HepG2 (cell line): ENCODE data around the gene GSDME. TPM values are rescaled to one million over a fixed set of nuclear protein-coding genes. Genes with fewer than 3 reads are reported as not detected.

Experiments
- ATAC-seq: fragments of 200-7000 bp; cut with Tn5 transposase; 3 replicates; pipeline ENCODE4 v1.9.1; 2020; ENCODE audit warnings: mild to moderate bottlenecking, moderate library complexity
- BruUV-seq: library from RNA; stranded (reverse); fragments of 400-500 nt; replicated peaks from 2 replicates; lab custom pipeline; 2021; lab: Mats Ljungman, UMichigan
- CTCF ChIA-PET: fragments of 300-600 bp; formaldehyde crosslinking; extraction: SDS; loops from one replicate; lab custom pipeline; 2021; ENCODE audit warnings: low total read pairs, inconsistent platforms, low intra/inter-chr PET ratio; lab: Yijun Ruan, JAX
- POLR2A ChIA-PET: fragments of 350-600 bp; sonication (Branson Sonifier 250); formaldehyde crosslinking; loops from one replicate; lab custom pipeline; 2020; ENCODE audit warnings: antibody characterized with exemption, inconsistent platforms; lab: Yijun Ruan, JAX
- DNase-seq: peaks from one replicate; pipeline ENCODE4 v3.0.0-alpha.2; 2015; ENCODE audit warnings: low spot score
- FAIRE-seq: peaks from 3 replicates; lab custom pipeline; 2011; peaks lifted over from hg19 to GRCh38; lab: Jason Lieb, UNC
- H2AFZ ChIP-seq: one replicate; pipeline ENCODE4 v1.6.1; 2011; ENCODE audit warnings: low read length, inconsistent platforms
- H3K27ac ChIP-seq: fragments of 300-600 bp; 3 replicates; pipeline ENCODE4 v1.8.0; 2011; ENCODE audit warnings: mixed run types, mild to moderate bottlenecking, mixed read lengths, low read length, inconsistent platforms; ENCODE audit not compliant: insufficient read depth; ENCODE audit errors: extremely low read length
- H3K27me3 ChIP-seq, 2 experiments: fragments of 200-600 bp in 1 of 2; 2 replicates in 1 of 2; 3 replicates in 1 of 2; pipeline versions ENCODE4 v1.6.0 to v1.8.0; 2011; ENCODE audit warnings: low read length in 2 of 2, mild to moderate bottlenecking in 2 of 2, moderate library complexity in 2 of 2, inconsistent platforms in 1 of 2; ENCODE audit not compliant: insufficient read depth in 2 of 2, control insufficient read depth in 1 of 2
- H3K36me3 ChIP-seq, 2 experiments: fragments of 200-600 bp in 1 of 2; replicated peaks in 1 of 2; 2 replicates in 1 of 2; 3 replicates in 1 of 2; pipeline versions ENCODE4 v1.5.1 to v1.8.0; 2011; ENCODE audit warnings: low read length in 2 of 2, inconsistent platforms in 1 of 2; ENCODE audit not compliant: insufficient read depth in 2 of 2, control insufficient read depth in 1 of 2
- H3K4me1 ChIP-seq: 2 replicates; pipeline ENCODE4 v1.5.1; 2012; ENCODE audit warnings: low read length, inconsistent platforms; ENCODE audit not compliant: insufficient read depth
- H3K4me2 ChIP-seq: 2 replicates; pipeline ENCODE4 v1.6.0; 2011; ENCODE audit warnings: low read depth, low read length, inconsistent platforms
- H3K4me3 ChIP-seq, 3 experiments: fragments of 200-600 bp in 1 of 3; sonication (generic), shearing (Covaris generic) in 1 of 3; replicated peaks in 1 of 3; 2 replicates each; pipeline ENCODE4 v1.5.1; 2011 to 2016; ENCODE audit warnings: low read length in 3 of 3, inconsistent platforms in 2 of 3, low read depth in 2 of 3, mild to moderate bottlenecking in 2 of 3, control low read depth in 1 of 3, mixed read lengths in 1 of 3; ENCODE audit not compliant: insufficient read depth in 1 of 3
- H3K79me2 ChIP-seq: one replicate; pipeline ENCODE4 v1.6.1; 2011; ENCODE audit warnings: low read length, inconsistent platforms; ENCODE audit not compliant: insufficient read depth
- H3K9ac ChIP-seq: 2 replicates; pipeline ENCODE4 v1.6.0; 2011; ENCODE audit warnings: mild to moderate bottlenecking, low read depth, low read length, inconsistent platforms; ENCODE audit not compliant: insufficient read depth
- H3K9me3 ChIP-seq: 2 replicates; pipeline ENCODE4 v1.5.1; 2012; ENCODE audit warnings: mild to moderate bottlenecking, low read length
- H4K20me1 ChIP-seq: 2 replicates; pipeline ENCODE4 v1.6.0; 2011; ENCODE audit warnings: inconsistent platforms, mild to moderate bottlenecking, low read length, moderate library complexity; ENCODE audit not compliant: insufficient read depth
- ATAD3A ChIP-seq: sonication (generic); formaldehyde crosslinking; IDR thresholded peaks from 2 replicates; pipeline ENCODE4 v1.4.0; 2020; ENCODE audit warnings: missing genetic modification reagents
- ATF5 ChIP-seq: sonication (generic); formaldehyde crosslinking; IDR thresholded peaks from 2 replicates; pipeline ENCODE4 v1.4.0; 2020; ENCODE audit warnings: mild to moderate bottlenecking, low read depth, missing genetic modification reagents
- BHLHE40 ChIP-seq: IDR thresholded peaks from 2 replicates; pipeline ENCODE4 v1.6.1; 2011; ENCODE audit warnings: low read length, improper control_type of control experiment
- HMGXB4 ChIP-seq, 2 experiments: sonication (generic) in 1 of 2; formaldehyde crosslinking in 1 of 2; IDR thresholded peaks; 2 replicates each; pipeline versions ENCODE4 v1.4.0 to v1.6.1; 2018 to 2020; ENCODE audit warnings: missing genetic modification reagents in 2 of 2, borderline replicate concordance in 1 of 2, low read depth in 1 of 2, mild to moderate bottlenecking in 1 of 2, missing biosample characterization in 1 of 2
- KDM6A ChIP-seq: IDR thresholded peaks from 2 replicates; pipeline ENCODE4 v1.6.1; 2016; ENCODE audit warnings: low read depth
- PAX8 ChIP-seq: sonication (generic); formaldehyde crosslinking; IDR thresholded peaks from 2 replicates; pipeline ENCODE4 v1.8.0; 2022; ENCODE audit warnings: mild to moderate bottlenecking, missing genetic modification reagents, borderline replicate concordance
- PHF21A ChIP-seq: sonication (generic); formaldehyde crosslinking; IDR thresholded peaks from 2 replicates; pipeline ENCODE4 v1.5.0; 2020; ENCODE audit warnings: mild to moderate bottlenecking, missing genetic modification reagents
- SMARCE1 ChIP-seq: fragments of 450-650 bp; IDR thresholded peaks from 2 replicates; pipeline ENCODE4 v1.6.1; 2017; ENCODE audit warnings: borderline replicate concordance
- SPEN ChIP-seq: sonication (generic); formaldehyde crosslinking; IDR thresholded peaks from 2 replicates; pipeline ENCODE4 v1.5.1; 2020; ENCODE audit warnings: low read depth, mild to moderate bottlenecking, missing genetic modification reagents
- TAF15 ChIP-seq: fragments of 200-400 bp; formaldehyde crosslinking; IDR thresholded peaks from one replicate; pipeline ENCODE4 v1.6.1; 2018; ENCODE audit warnings: mild to moderate bottlenecking, low read depth, low read length; ENCODE audit not compliant: poor library complexity, severe bottlenecking
- THAP9 ChIP-seq: sonication (generic); formaldehyde crosslinking; IDR thresholded peaks from 2 replicates; pipeline ENCODE4; 2020; ENCODE audit warnings: missing genetic modification reagents, mild to moderate bottlenecking, borderline replicate concordance
- ZFP36L1 ChIP-seq: sonication (generic); formaldehyde crosslinking; IDR thresholded peaks from 2 replicates; pipeline ENCODE4 v1.8.0; 2022; ENCODE audit warnings: mild to moderate bottlenecking, missing genetic modification reagents, moderate library complexity
- ZNF274 ChIP-seq: sonication (generic); formaldehyde crosslinking; IDR thresholded peaks from 2 replicates; pipeline ENCODE4 v1.5.1; 2020; ENCODE audit warnings: mild to moderate bottlenecking, missing genetic modification reagents
- ZNF431 ChIP-seq: sonication (generic); formaldehyde crosslinking; IDR thresholded peaks from 2 replicates; pipeline ENCODE4 v1.9.0; 2022; ENCODE audit warnings: missing genetic modification reagents, low read depth, mild to moderate bottlenecking, borderline replicate concordance
- WGBS: methylation state at CpG from one replicate; pipeline ENCODE4 v1.1.6; 2017; ENCODE audit warnings: low lambda C conversion rate; 5-methylcytosine and 5-hydroxymethylcytosine counted together
- in situ Hi-C: cut with HindIII; loops from 2 replicates; pipeline ENCODE4 v1.10.0; 2017; ENCODE audit warnings: low pct_unique_long_range_greater_than_20kb; ENCODE audit not compliant: extremely low pct_ligation_motif_present
- intact Hi-C: fragments of 100-400 bp; cut with micrococcal nuclease; formaldehyde crosslinking; loops from one replicate; pipeline ENCODE4 v1.10.0; 2022; ENCODE audit not compliant: unreplicated experiment
- polyA plus RNA-seq, 8 experiments: library from polyadenylated mRNA; depleted of rRNA in 3 of 8; stranded (reverse) in 7 of 8; unstranded in 1 of 8; fragments of >200 nt; fragmentation: Illumina TruSeq in 4 of 8; extraction: Trizol in 4 of 8; gene quantifications; 2 replicates each; pipeline versions ENCODE4 v1.2.1 to v1.2.3, GENCODE V29; 2011 to 2016; ENCODE audit warnings: low read depth in 4 of 8, missing spikeins in 1 of 8, mixed read lengths in 1 of 8; ENCODE audit not compliant: insufficient read depth in 1 of 8
- total RNA-seq, 5 experiments: library from RNA; depleted of rRNA; stranded (reverse); fragments of >200 nt; fragmentation: Illumina TruSeq; extraction: Trizol; gene quantifications; 2 replicates each; pipeline ENCODE4 v1.2.3, GENCODE V29; 2016; ENCODE audit warnings: low read depth in 1 of 5
- TF ChIP-seq, protein P1 (sequence below): sonication (generic); formaldehyde crosslinking; IDR thresholded peaks from 2 replicates; pipeline ENCODE4 v1.5.0; 2020; ENCODE audit warnings: missing genetic modification reagents, mild to moderate bottlenecking, borderline replicate concordance
- TF ChIP-seq, protein P2 (sequence below): sonication (generic); formaldehyde crosslinking; IDR thresholded peaks from 2 replicates; pipeline ENCODE4 v1.9.0; 2021; ENCODE audit warnings: missing genetic modification reagents, mild to moderate bottlenecking, borderline replicate concordance

The GSDME gene
- total and polyA plus RNA-seq, 2 of the 13 experiments (the other 11 are each of a cell fraction or from before 2014, with no cell fraction given): 19.2 to 28.2 TPM

DNA sequence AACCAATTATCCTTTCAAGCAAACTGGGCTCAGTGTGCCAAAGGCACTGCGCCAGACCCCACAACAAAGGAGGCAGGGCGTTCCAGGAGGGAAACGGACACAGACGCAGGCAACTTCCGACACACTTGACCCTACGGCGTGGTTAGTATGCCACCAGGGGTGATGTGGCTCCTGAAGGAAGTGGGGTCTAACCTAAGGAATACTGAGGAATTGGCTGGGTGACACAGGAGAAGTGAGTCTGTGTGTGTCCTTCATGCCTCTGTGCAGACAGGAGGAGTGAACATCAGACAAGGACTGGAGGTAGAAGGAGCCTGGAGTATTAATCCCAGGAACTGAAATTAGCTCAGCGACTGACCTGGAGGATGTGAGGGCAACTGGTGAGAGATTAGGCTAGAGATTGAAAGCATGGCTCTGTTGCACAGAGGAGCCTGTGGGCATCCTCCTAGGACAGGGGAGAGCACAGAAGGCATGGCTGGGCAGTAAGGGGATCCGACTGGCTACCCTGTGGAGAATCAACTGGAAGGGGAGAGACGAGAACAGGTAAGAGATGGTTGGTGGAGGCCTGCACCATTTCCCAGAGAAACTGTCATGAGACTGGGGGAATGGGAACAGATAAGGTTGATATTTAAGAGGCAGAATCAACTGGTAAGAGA is 27.8 kb downstream of the GSDME start:
- no peak overlapping the region for H2AFZ ChIP-seq
- no TSS peak for BruUV-seq
- no peak overlapping the region for H3K4me3 ChIP-seq
- no peak overlapping the region for H3K4me2 ChIP-seq
- no peaks in the 10 kb centered on the region for H4K20me1 ChIP-seq
- no peak for DNase-seq
- H3K27ac ChIP-seq: no peak overlapping the region
- in situ Hi-C loops (no loop called here), intact Hi-C loops (no loop called here)
- ChIA-PET POLR2A (no interaction called here), CTCF (no interaction called here)
- no peaks in the 10 kb centered on the region for H3K9me3 ChIP-seq
- ATAC-seq: no peak
- H3K79me2 ChIP-seq: no peaks in the 10 kb centered on the region
- H3K9ac ChIP-seq: no peak overlapping the region
- peaks cover 19% of the 10 kb centered on the region for H3K4me1 ChIP-seq
- WGBS: 99% methylated on average over 10 of the region's 10 CpGs
- no peaks in the 10 kb centered on the region for H3K27me3 ChIP-seq
- no peak for FAIRE-seq
- H3K36me3 ChIP-seq: no peaks in the 10 kb centered on the region; a peak in 1 of 5 replicates
- TF ChIP-seq ZNF274 (CRISPR knock-in tag) (no peak), TAF15 (no peak), ATAD3A (no peak), SPEN (CRISPR knock-in tag) (no peak), PHF21A (CRISPR knock-in tag) (no peak), SMARCE1 (no peak), ZNF431 (no peak), ATF5 (CRISPR knock-in tag) (no peak), ZFP36L1 (CRISPR knock-in tag) (no peak), KDM6A (CRISPR knock-in tag) (no peak), THAP9 (no peak), PAX8 (CRISPR knock-in tag) (no peak), HMGXB4 (CRISPR knock-in tag; IDR thresholded peaks at IDR 0.05; ENCODE audit: borderline replicate concordance in 1 of 2, low read depth in 1 of 2) (no peak), BHLHE40 (no peak)
- TF ChIP-seq, protein P1, sequence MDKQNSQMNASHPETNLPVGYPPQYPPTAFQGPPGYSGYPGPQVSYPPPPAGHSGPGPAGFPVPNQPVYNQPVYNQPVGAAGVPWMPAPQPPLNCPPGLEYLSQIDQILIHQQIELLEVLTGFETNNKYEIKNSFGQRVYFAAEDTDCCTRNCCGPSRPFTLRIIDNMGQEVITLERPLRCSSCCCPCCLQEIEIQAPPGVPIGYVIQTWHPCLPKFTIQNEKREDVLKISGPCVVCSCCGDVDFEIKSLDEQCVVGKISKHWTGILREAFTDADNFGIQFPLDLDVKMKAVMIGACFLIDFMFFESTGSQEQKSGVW (CRISPR knock-in tag): no peak
- TF ChIP-seq, protein P2, sequence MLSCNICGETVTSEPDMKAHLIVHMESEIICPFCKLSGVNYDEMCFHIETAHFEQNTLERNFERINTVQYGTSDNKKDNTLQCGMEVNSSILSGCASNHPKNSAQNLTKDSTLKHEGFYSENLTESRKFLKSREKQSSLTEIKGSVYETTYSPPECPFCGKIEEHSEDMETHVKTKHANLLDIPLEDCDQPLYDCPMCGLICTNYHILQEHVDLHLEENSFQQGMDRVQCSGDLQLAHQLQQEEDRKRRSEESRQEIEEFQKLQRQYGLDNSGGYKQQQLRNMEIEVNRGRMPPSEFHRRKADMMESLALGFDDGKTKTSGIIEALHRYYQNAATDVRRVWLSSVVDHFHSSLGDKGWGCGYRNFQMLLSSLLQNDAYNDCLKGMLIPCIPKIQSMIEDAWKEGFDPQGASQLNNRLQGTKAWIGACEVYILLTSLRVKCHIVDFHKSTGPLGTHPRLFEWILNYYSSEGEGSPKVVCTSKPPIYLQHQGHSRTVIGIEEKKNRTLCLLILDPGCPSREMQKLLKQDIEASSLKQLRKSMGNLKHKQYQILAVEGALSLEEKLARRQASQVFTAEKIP: no peak
